Left ventricle myocardium inferior (tissue), 1 donor: ENCODE data around the gene CHP2. TPM values are rescaled to one million over a fixed set of nuclear protein-coding genes. Genes with fewer than 3 reads are reported as not detected.
"Not testable (repeated sequence)": the region's sequence is repeated elsewhere in the genome, so short reads cannot be mapped to it uniquely, and the experiment has no call there.

ENCODE experiments used
- DNase-seq: peaks from one replicate; pipeline ENCODE4 v3.0.0-alpha.2; 2020
- H3K27ac ChIP-seq: fragments of 200-600 bp; replicated peaks from 2 replicates; pipeline ENCODE4 v1.8.0; 2021
- H3K27me3 ChIP-seq: fragments of 200-600 bp; 2 replicates; pipeline ENCODE4 v1.8.0; 2021; ENCODE audit warnings: low read depth
- H3K36me3 ChIP-seq: fragments of 200-600 bp; 2 replicates; pipeline ENCODE4 v1.8.0; 2021
- H3K4me1 ChIP-seq: fragments of 200-600 bp; 2 replicates; pipeline ENCODE4 v1.8.0; 2021
- H3K4me3 ChIP-seq: fragments of 200-600 bp; 2 replicates; pipeline ENCODE4 v1.8.0; 2021; ENCODE audit warnings: mild to moderate bottlenecking, moderate library complexity
- H3K9me3 ChIP-seq: fragments of 200-600 bp; replicated peaks from 2 replicates; pipeline ENCODE4 v1.8.0; 2021
- intact Hi-C: fragments of 100-400 bp; cut with micrococcal nuclease; formaldehyde crosslinking; loops from one replicate; pipeline ENCODE4 v1.11.0; 2022
- total RNA-seq: library from RNA; stranded (reverse); fragmentation: NEBNext Ultra II Directional; extraction: Animal tissue kit (Norgen Biotek cat#: 25700); gene quantifications from one replicate; pipeline ENCODE4 v1.2.1, GENCODE V29; 2021
- TF ChIP-seq, protein P1 (sequence below): fragments of 200-600 bp; IDR thresholded peaks from 2 replicates; pipeline ENCODE4 v1.8.0; 2021; ENCODE audit warnings: antibody characterized with exemption, mild to moderate bottlenecking, borderline replicate concordance
- donor health status: DM: no; HTN: yes; CAD: no; lungs with severe emphysema.

Gene CHP2
- total RNA-seq, 1 donor from 2014 or later: not detected

DNA sequence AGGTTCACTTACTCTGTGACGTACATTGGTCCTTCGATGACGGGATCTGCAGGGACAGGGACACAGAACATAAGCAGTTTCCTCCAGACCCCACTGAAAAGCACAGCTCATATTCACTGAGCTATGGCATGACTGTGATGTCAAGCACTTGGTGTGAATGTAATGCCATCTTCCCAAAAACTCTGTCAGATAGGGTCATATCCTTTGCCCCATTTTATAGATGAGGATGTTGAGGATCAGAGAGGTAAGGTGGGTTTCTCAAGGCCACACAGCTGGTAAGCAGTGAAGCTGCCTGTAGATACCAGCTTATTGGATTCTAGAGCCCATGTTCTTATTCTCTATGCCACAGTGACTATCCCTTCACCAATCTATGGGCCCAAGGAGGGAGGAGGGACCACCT is 44.3 kb upstream of the CHP2 start:
- intact Hi-C loops: no loop called here
- H3K4me1 ChIP-seq: peaks cover 4% of the 10 kb centered on the region
- H3K36me3 ChIP-seq: no peaks in the 10 kb centered on the region
- H3K9me3 ChIP-seq: peaks cover 20% of the 10 kb centered on the region
- no peak overlapping the region for H3K4me3 ChIP-seq
- peaks cover 87% of the 10 kb centered on the region for H3K27me3 ChIP-seq
- H3K27ac ChIP-seq: no peak overlapping the region
- TF ChIP-seq, protein P1, sequence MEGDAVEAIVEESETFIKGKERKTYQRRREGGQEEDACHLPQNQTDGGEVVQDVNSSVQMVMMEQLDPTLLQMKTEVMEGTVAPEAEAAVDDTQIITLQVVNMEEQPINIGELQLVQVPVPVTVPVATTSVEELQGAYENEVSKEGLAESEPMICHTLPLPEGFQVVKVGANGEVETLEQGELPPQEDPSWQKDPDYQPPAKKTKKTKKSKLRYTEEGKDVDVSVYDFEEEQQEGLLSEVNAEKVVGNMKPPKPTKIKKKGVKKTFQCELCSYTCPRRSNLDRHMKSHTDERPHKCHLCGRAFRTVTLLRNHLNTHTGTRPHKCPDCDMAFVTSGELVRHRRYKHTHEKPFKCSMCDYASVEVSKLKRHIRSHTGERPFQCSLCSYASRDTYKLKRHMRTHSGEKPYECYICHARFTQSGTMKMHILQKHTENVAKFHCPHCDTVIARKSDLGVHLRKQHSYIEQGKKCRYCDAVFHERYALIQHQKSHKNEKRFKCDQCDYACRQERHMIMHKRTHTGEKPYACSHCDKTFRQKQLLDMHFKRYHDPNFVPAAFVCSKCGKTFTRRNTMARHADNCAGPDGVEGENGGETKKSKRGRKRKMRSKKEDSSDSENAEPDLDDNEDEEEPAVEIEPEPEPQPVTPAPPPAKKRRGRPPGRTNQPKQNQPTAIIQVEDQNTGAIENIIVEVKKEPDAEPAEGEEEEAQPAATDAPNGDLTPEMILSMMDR: no peak
- DNase-seq: no peak

DNA sequence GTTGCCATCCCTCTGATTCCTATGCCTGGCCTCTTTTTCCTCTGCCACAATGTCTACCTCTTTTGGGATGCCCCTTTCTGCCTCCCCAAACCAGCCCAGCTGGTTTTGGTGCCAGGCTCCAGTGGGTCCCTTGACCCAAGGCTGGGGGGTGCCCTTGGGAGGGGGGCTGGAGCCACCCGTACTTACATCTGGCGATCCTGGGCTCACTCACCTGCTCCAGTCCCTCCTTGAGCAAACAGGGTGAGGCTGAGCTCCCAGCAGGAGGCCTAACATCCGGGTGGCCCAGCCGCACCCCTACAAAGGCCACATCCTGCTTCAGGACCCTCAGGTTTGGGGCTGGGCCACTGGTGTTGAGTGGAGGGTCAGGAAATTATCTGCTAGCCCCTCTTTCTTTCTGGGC is 43.0 kb upstream of the CHP2 start:
- TF ChIP-seq, protein P1: no peak
- intact Hi-C loops: no loop called here
- Histone ChIP-seq H3K4me1 (peaks cover 4% of the 10 kb centered on the region), H3K27me3 (peaks cover 87% of the 10 kb centered on the region), H3K36me3 (no peaks in the 10 kb centered on the region), H3K27ac (no peak overlapping the region), H3K4me3 (no peak overlapping the region), H3K9me3 (peaks cover 20% of the 10 kb centered on the region)
- no peak for DNase-seq

DNA sequence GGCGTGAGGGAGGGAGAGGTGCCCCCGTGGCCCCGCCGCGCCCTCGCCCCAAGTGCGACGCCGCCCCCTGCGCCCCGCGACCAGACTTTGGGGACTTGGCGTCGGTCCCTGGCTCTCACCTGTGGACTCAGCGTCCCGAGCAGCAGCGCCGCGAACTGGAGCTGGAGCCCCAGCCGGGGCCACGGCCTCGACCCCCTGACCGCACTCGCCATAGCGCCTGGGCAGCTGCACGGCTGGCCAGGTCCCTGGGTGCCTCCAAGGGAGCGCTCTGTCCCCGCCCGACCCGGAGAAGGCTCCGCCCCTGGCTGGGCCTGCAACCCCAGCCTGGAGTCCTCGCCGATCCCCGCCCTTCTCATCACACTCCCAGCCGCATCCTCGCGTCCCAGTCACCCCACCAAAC is 41.9 kb upstream of the CHP2 start, which contains the start of gene ERN2:
Gene ERN2 (minus strand): TSS at position 247 of the 400 bp plus-strand sequence. CDS start 35 bp downstream, at position 212.
- Histone ChIP-seq H3K4me1 (peaks cover 4% of the 10 kb centered on the region), H3K9me3 (peaks cover 20% of the 10 kb centered on the region), H3K27ac (no peak within 1 kb of the TSS), H3K4me3 (no peak within 1 kb of the TSS), H3K27me3 (peaks cover 90% of the 10 kb centered on the region), H3K36me3 (no peaks in the 10 kb centered on the region)
- TF ChIP-seq, protein P1: no peak
- DNase-seq: no peak
- intact Hi-C loops: no loop called here

DNA sequence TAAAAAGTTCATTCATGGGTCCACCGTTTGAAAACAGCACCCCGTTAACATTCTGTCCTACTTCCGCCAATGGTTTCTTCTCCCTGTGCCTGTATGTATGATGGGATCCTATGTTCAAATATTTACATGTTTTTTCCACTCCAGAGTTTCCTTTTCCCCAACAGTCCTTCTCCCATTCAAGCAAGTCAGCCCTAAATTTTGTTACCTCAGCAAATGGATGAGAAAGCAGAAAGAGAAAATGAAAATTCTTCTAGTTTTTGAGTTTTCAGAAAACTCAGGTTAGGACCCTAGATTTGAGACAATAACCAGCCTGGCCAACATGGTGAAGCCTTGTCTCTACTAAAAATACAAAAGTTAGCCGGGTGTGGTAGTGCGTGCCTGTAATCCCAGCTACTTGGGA is 38.3 kb upstream of the CHP2 start:
- H3K27me3 ChIP-seq: peaks cover 83% of the 10 kb centered on the region
- no peak overlapping the region for H3K27ac ChIP-seq
- TF ChIP-seq, protein P1: no peak
- intact Hi-C loops: no loop called here
- DNase-seq: no peak
- no peak overlapping the region for H3K4me3 ChIP-seq
- H3K4me1 ChIP-seq: peaks cover 4% of the 10 kb centered on the region
- no peaks in the 10 kb centered on the region for H3K36me3 ChIP-seq
- no peaks in the 10 kb centered on the region for H3K9me3 ChIP-seq

DNA sequence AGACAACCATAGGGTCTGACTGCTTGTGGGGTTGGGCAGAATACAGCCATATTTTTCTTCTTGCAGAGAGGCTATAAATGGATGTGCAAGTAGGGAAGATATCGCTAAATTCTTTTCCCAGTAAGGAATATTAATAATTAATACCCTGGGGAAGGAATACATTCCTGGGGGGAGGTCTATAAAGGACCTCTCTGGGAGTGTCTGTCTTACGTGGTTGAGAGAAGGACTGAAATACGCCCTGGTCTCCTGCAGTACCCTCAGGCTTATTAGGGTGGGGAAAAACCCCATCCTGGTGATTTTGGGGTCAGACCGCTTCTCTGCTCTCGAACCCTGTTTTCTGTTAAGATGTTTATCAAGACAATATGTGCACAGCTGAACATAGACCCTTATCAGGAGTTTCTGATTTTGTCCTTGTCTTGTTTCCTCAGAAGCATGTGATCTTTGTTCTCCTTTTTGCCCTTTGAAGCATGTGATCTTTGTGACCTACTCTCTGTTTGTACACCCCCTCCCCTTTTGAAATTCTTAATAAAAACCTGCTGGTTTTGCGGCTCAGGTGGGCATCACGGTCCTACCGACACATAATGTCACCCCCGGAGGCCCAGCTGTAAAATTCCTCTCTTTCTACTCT is 32.1 kb upstream of the CHP2 start:
- H3K4me3 ChIP-seq, H3K36me3 ChIP-seq, DNase-seq, H3K4me1 ChIP-seq, H3K27ac ChIP-seq, intact Hi-C loops: not testable (repeated sequence)
- peaks cover 26% of the 10 kb centered on the region for H3K9me3 ChIP-seq
- peaks cover 28% of the 10 kb centered on the region for H3K27me3 ChIP-seq

DNA sequence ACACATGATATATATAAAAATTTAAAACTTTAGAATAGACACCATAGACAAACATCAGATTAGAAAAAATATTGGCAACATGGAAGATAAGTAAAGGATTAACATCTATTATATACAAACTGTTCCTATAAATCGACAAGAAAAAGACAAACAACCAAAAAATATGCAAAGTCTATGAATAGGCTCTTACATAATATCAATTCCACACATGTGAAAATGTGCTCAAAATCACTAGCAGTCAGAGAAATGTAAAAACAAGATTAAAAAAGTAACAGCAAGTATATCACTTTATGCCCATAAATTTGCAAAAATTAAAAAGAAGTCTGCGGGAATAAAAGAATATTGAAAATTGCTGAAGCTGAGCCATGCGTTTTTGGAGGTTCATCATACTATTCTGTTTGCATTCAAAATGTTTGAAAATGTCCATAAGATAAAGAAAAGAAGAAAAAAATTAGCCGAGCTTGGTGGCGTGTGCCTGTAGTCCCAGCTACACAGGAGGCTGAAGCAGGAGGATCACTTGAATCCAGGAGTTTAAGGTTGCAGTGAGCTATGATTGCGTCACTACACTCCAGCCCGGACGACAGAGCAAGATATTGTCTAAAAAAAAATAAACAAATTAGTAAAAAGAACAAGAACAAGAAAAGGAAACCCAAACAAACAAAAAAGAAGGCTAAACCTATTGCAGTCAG is 30.6 kb upstream of the CHP2 start:
- TF ChIP-seq, protein P1: no peak
- intact Hi-C loops: no loop called here
- H3K4me3 ChIP-seq: no peak overlapping the region
- peaks cover 26% of the 10 kb centered on the region for H3K9me3 ChIP-seq
- peaks cover 24% of the 10 kb centered on the region for H3K27me3 ChIP-seq
- H3K27ac ChIP-seq: no peak overlapping the region
- DNase-seq: no peak
- no peaks in the 10 kb centered on the region for H3K36me3 ChIP-seq
- no peaks in the 10 kb centered on the region for H3K4me1 ChIP-seq
